Esophagus (tissue), 2 donors: ENCODE measurements around the gene SH3PXD2B. TPM values are rescaled to one million over a fixed set of nuclear protein-coding genes. Genes with fewer than 3 reads are reported as not detected.
A peak's percentile ranks its signal among the peaks of the same experiment; 100 is the strongest.

Source experiments
- H3K27ac ChIP-seq, 2 donors: one replicate each; pipeline ENCODE4 v1.5.1; 2013; ENCODE audit warnings: low read depth in 2 of 2, mild to moderate bottlenecking in 2 of 2, inconsistent platforms in 1 of 2, low read length in 1 of 2, moderate library complexity in 1 of 2
- H3K27me3 ChIP-seq, 2 donors: one replicate each; pipeline ENCODE4 v1.6.1; 2013; ENCODE audit warnings: low read length in 2 of 2, control low read depth in 1 of 2, mild to moderate bottlenecking in 1 of 2; ENCODE audit not compliant: insufficient read depth in 2 of 2, control insufficient read depth in 1 of 2
- H3K36me3 ChIP-seq, 2 donors: one replicate each; pipeline ENCODE4 v1.6.1; 2013; ENCODE audit warnings: low read length in 1 of 2; ENCODE audit not compliant: control insufficient read depth in 2 of 2, insufficient read depth in 2 of 2
- H3K4me1 ChIP-seq, 2 donors: one replicate each; pipeline ENCODE4 v1.6.1; 2013; ENCODE audit warnings: low read length in 1 of 2; ENCODE audit not compliant: control insufficient read depth in 2 of 2, insufficient read depth in 2 of 2
- H3K4me3 ChIP-seq, 2 donors: one replicate each; pipeline ENCODE4 v1.5.1; 2013; ENCODE audit warnings: low read length in 2 of 2, mild to moderate bottlenecking in 2 of 2, low read depth in 1 of 2, moderate library complexity in 1 of 2
- H3K9me3 ChIP-seq, 2 donors: one replicate each; pipeline ENCODE4 v1.6.1; 2013; ENCODE audit warnings: mild to moderate bottlenecking in 2 of 2, low read depth in 1 of 2, low read length in 1 of 2, moderate library complexity in 1 of 2; ENCODE audit not compliant: control insufficient read depth in 2 of 2, insufficient read depth in 1 of 2
- WGBS, 2 donors: extraction: QIAGEN DNeasy Blood & Tissue Kit; methylation state at CpG; one replicate each; pipeline ENCODE4 v1.1.7; 2013; 5-methylcytosine and 5-hydroxymethylcytosine counted together
- polyA plus RNA-seq, 2 donors: library from polyadenylated mRNA; stranded (reverse); fragments of 200-250 nt; gene quantifications; one replicate each; pipeline ENCODE4 v1.2.3, GENCODE V29; 2013
- donor health status: healthy with polysubstance abuse.
- donor health status: Bipolar disorder and iron deficiency.

SH3PXD2B gene
- polyA plus RNA-seq, 2 donors = 3.0 to 4.5 TPM

DNA sequence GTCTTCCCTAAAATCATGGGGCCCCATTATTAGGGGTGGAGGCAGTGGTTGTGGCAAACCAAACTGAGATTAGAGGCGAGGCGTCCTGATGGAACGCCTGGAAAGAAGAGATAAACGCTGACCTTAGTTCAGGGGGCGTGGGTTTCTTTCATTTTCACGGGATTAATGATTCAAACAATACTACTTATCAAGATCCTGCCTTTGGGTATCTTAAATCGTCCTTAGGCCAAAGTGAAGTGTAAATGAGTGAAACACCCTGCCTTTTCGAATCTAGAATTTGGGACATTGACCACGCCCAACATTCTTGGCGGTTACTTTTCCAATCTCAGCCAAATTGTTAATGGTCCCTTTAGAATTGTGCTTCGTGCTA lies 169.7 kb downstream of the SH3PXD2B start:
- peak overlapping the region; percentile 71 to 96 for H3K4me3 ChIP-seq
- H3K4me1 ChIP-seq = peaks cover 0 to 4% of the 10 kb centered on the region in 2 donors
- H3K9me3 ChIP-seq = no peaks in the 10 kb centered on the region
- 1 to 4% methylated on average over 11 of the region's 11 CpGs for WGBS, 2 donors
- peak overlapping the region; percentile 88 to 98 for H3K27ac ChIP-seq
- H3K27me3 ChIP-seq = no peaks in the 10 kb centered on the region
- no peaks in the 10 kb centered on the region for H3K36me3 ChIP-seq

DNA sequence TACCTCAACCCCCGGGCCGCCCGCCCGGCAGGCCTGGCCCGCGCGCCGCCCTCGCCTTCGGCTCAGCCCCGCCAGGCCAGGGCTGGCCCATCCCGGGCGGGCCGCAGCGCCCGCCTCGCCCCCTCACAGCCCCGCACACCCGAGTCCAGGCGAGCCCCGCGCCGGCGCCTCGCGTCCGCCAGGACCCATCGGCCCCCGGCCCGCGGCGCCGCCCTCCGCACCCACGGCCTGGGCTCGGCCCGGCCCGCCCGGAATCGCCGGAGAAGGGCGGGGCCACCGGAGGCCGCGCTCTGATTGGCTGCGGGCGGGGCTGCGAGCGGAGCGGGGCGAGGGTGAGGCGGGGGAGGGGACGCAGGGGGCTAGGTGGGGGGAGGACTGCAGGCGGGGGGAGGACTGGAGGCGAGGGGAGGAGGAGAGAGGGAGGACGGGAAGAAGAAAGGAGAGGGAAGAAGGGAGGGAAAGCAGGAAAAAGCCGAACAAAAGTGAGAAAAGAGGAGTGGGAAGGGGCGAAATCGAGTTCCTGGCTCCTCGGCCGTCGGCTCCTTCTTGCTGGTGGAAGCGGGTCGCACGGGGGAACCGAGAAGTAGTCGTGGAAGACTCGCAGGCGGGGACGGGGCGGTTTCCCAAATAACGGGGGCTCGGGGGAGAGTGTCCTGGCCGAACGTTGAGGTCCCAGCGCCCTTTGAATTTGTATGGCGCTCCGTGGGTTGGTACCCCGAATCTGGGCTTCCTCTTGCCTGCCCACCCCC lies 170.3 kb downstream of the SH3PXD2B start:
- Histone ChIP-seq H3K9me3 (no peaks in the 10 kb centered on the region), H3K27me3 (no peaks in the 10 kb centered on the region), H3K36me3 (no peaks in the 10 kb centered on the region), H3K27ac (peak overlapping the region; percentile 88 to 98), H3K4me3 (peak overlapping the region; percentile 84 to 96), H3K4me1 (peaks cover 0 to 4% of the 10 kb centered on the region in 2 donors)
- WGBS, 2 donors = 1% methylated on average over 49 to 79 of the region's 79 CpGs

- peak within 1 kb of the TSS; percentile 84 to 96 for H3K4me3 ChIP-seq
- peak within 1 kb of the TSS; percentile 88 to 98 for H3K27ac ChIP-seq
- H3K27me3 ChIP-seq = no peaks in the 10 kb centered on the region
- peaks cover 0 to 4% of the 10 kb centered on the region in 2 donors for H3K4me1 ChIP-seq
- no peaks in the 10 kb centered on the region for H3K9me3 ChIP-seq
- no peaks in the 10 kb centered on the region for H3K36me3 ChIP-seq
- 0 to 1% methylated on average over 41 to 87 of the region's 87 CpGs for WGBS, 2 donors
Observed at GRCh38 chr5:172283020-172283861, 171.1 kb downstream of the SH3PXD2B start, which contains the start of gene UBTD2. UBTD2 (minus strand) TSS chr5:172283764; CDS start chr5:172283665, 99 bp downstream.

DNA sequence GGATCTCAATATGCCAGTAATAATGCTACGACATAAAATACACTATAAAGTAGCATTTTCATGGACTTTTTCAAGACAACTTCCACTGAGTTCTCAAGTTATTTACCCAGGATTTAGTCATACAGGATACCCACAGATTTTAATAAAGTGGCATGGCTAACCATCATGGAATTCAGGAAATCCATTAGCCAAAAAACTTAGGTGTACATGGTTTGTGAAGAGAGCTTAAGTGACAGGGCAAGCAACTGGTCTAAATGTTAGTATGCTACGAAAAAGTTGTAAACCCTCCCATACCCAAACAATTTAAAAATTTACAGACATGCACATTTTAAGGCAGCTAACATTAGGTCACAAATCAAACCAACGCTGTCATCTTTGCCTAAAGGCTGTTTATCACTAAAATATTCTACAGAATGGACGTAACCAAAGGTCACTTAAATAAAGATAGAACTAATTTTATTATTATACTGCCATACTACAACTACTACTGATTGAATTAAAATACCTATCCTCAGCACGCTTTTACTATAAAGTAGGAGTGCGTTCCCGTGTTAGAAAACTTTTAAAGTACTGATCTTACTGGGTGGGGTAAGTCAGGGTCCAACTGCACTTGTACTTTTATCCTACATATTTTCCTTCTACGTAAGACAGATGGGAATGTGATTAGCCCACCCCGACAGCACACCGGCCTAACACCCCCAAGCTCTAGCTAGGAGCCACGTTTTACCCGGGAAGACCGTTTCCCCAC lies 171.9 kb downstream of the SH3PXD2B start:
- Histone ChIP-seq H3K36me3 (no peaks in the 10 kb centered on the region), H3K27ac (peak overlapping the region; percentile 88 to 98), H3K27me3 (no peaks in the 10 kb centered on the region), H3K9me3 (no peaks in the 10 kb centered on the region), H3K4me3 (peak overlapping the region; percentile 84 to 96), H3K4me1 (peaks cover 0 to 4% of the 10 kb centered on the region in 2 donors)
- WGBS, 2 donors = 10 to 12% methylated on average over 13 of the region's 13 CpGs

DNA sequence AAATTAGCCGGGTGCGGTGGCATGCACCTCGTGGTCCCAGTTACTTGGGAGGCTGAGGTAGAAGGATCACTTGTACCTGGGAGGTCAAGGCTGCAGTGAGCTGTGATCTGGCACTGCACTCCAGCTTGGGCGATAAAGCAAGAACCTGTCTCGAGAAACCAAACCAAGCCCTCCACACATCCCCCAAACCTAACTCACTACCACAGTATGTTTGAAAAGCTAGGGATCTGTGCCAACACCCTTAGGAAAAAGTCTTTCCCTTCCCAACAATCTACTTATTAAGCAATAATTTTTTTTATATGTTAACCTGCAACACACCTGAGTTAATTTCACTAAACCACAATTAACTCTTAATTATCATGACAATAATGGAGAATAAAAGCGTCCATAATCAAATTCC lies 173.0 kb downstream of the SH3PXD2B start:
- Histone ChIP-seq H3K4me3 (no peak overlapping the region), H3K27ac (peak overlapping the region in 1 of 2 donors; percentile 39)
- 65 to 72% methylated on average over 6 of the region's 6 CpGs for WGBS, 2 donors

GRCh38 chr5:172280929-172281328 lies 173.4 kb downstream of the SH3PXD2B start:
- 48 to 49% methylated on average over 4 of the region's 4 CpGs for WGBS, 2 donors

More for the DNA sequence above, 173.0 kb downstream of the SH3PXD2B start:
- Histone ChIP-seq H3K9me3 (no peaks in the 10 kb centered on the region), H3K4me1 (peaks cover 0 to 4% of the 10 kb centered on the region in 2 donors), H3K36me3 (no peaks in the 10 kb centered on the region), H3K27me3 (no peaks in the 10 kb centered on the region)

DNA sequence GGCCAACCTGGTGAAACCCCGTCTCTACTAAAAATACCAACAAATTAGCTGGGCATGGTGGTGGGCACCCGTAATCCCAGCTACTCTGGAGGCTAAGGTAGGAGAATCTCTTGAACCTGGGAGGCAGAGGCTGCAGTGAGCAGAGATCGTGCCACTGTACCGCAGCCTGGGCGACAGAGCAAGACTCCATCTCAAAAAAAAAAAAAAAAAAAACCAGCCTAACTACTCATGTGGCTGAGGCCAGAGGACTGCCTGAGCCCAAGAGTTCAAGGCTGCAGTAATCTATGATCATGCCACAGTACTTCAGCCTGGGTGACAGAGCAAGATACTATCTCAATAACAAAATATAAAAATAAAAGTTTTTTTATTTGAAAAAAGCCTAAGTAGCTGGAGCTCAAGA lies 174.0 kb downstream of the SH3PXD2B start:
- Histone ChIP-seq H3K27ac (no peak overlapping the region), H3K36me3 (no peaks in the 10 kb centered on the region), H3K9me3 (no peaks in the 10 kb centered on the region), H3K4me3 (no peak overlapping the region), H3K4me1 (peaks cover 0 to 4% of the 10 kb centered on the region in 2 donors), H3K27me3 (no peaks in the 10 kb centered on the region)
- 90 to 96% methylated on average over 5 of the region's 5 CpGs for WGBS, 2 donors

More at GRCh38 chr5:172280929-172281328, 173.4 kb downstream of the SH3PXD2B start:
- Histone ChIP-seq H3K4me1 (peaks cover 0 to 4% of the 10 kb centered on the region in 2 donors), H3K27me3 (no peaks in the 10 kb centered on the region), H3K36me3 (no peaks in the 10 kb centered on the region), H3K9me3 (no peaks in the 10 kb centered on the region), H3K4me3 (no peak overlapping the region), H3K27ac (no peak overlapping the region)

DNA sequence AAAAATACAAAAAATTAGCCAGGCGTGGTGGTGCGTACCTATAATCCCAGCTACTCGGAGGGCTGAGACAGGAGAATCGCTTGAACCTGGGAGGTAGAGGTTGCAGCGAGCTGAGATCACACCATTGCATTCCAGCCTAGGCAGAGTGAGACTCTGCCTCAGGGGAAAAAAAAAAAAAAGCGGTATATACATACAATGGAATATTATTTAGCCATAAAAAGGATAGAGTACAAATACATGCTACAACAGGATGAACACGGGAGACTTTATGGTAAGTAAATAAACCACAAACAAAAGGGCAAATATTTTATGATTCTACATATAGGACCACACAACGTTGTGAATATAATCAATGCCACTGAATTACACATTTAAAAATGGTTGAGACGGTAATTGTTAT lies 176.0 kb downstream of the SH3PXD2B start:
- Histone ChIP-seq H3K27ac (no peak overlapping the region), H3K9me3 (no peaks in the 10 kb centered on the region), H3K4me1 (peaks cover 0 to 4% of the 10 kb centered on the region in 2 donors), H3K36me3 (no peaks in the 10 kb centered on the region), H3K4me3 (no peak overlapping the region), H3K27me3 (no peaks in the 10 kb centered on the region)
- WGBS, 2 donors = 96 to 97% methylated on average over 9 of the region's 9 CpGs

GRCh38 chr5:172276214-172276613 lies 178.1 kb downstream of the SH3PXD2B start:
- H3K4me3 ChIP-seq = no peak overlapping the region
- WGBS, 2 donors = 83 to 87% methylated on average over 3 of the region's 3 CpGs
- H3K27ac ChIP-seq = no peak overlapping the region

More at GRCh38 chr5:172276214-172276613, 178.1 kb downstream of the SH3PXD2B start:
- Histone ChIP-seq H3K4me1 (peaks cover 0 to 3% of the 10 kb centered on the region in 2 donors), H3K27me3 (no peaks in the 10 kb centered on the region), H3K36me3 (no peaks in the 10 kb centered on the region), H3K9me3 (no peaks in the 10 kb centered on the region)
